MG63 (cell line): ENCODE measurements around the gene GLRX5. TPM values are rescaled to one million over a fixed set of nuclear protein-coding genes. Genes with fewer than 3 reads are reported as not detected.
"Not testable (repeated sequence)": the region's sequence is repeated elsewhere in the genome, so short reads cannot be mapped to it uniquely, and the experiment has no call there.

Experiments
- DNase-seq: peaks from one replicate; pipeline ENCODE4 v3.0.0-alpha.2; 2020
- H3K27me3 ChIP-seq: fragments of 250-450 bp; sonication (Bioruptor Pico); 2 replicates; pipeline ENCODE4 v1.5.1; 2020; ENCODE audit warnings: mild to moderate bottlenecking, moderate library complexity
- H3K36me3 ChIP-seq: fragments of 250-450 bp; sonication (Bioruptor Pico); 2 replicates; pipeline ENCODE4 v1.5.1; 2020; ENCODE audit warnings: mild to moderate bottlenecking, moderate library complexity
- H3K4me3 ChIP-seq: fragments of 250-450 bp; sonication (Bioruptor Pico); 2 replicates; pipeline ENCODE4 v1.5.1; 2020; ENCODE audit warnings: mild to moderate bottlenecking, moderate library complexity
- H3K9me3 ChIP-seq: fragments of 250-450 bp; sonication (Bioruptor Pico); 2 replicates; pipeline ENCODE4 v1.5.1; 2020; ENCODE audit warnings: mild to moderate bottlenecking, moderate library complexity
- total RNA-seq: library from RNA; depleted of rRNA; stranded (reverse); fragments of >200 nt; shearing (Covaris generic); gene quantifications from 2 replicates; pipeline ENCODE4 v1.2.3, GENCODE V29; 2014; ENCODE audit warnings: low replicate concordance

GLRX5 gene
- total RNA-seq, 1 experiment from 2014 or later: 31.5 TPM

GRCh38 chr14:95555053-95555452 lies 20.2 kb downstream of the GLRX5 start:
- Histone ChIP-seq H3K9me3 (no peaks in the 10 kb centered on the region), H3K27me3 (no peaks in the 10 kb centered on the region), H3K36me3 (no peaks in the 10 kb centered on the region), H3K4me3 (no peak overlapping the region)
- no peak for DNase-seq

DNA sequence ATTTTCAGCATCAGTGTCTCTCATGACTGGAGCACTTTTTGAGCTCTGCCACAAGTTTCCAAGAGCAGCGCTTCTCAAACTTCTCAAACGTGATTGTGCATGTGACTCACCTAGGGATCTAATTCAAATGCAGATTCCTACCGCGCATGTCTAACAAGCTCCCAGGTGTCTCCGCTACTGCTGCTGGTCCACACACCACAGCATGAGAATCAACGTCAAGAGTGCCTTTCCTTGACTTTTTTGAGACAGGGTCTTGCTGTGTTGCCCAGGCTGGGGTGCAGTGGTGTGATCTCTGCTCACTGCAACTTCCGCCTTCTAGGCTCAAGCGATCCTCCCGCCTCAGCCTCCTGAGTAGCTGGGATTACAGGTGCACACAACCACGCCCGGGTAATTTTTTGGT lies 22.4 kb downstream of the GLRX5 start:
- Histone ChIP-seq H3K9me3 (no peaks in the 10 kb centered on the region), H3K36me3 (no peaks in the 10 kb centered on the region), H3K27me3 (no peaks in the 10 kb centered on the region), H3K4me3 (no peak overlapping the region)
- DNase-seq: no peak

DNA sequence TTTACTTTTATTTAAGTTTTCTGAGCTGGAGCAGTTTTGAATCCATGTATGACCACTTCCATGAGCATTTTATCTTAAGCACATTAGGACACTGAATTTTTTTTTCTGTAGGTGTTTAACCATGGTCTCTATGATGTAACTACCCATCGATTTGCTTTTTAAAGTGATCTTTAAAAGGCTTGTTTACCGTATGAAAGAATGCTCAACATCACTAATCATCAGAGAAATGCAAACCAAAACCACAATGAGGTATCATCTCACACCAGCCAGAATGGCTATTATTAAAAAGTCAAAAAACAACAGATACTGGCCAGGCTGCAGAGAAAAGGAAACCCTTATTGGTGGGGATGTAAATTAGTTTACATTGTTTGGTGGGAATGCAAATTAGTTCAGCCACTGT lies 23.0 kb downstream of the GLRX5 start:
- Histone ChIP-seq H3K4me3 (no peak overlapping the region), H3K36me3 (no peaks in the 10 kb centered on the region), H3K9me3 (no peaks in the 10 kb centered on the region), H3K27me3 (no peaks in the 10 kb centered on the region)
- DNase-seq: no peak

DNA sequence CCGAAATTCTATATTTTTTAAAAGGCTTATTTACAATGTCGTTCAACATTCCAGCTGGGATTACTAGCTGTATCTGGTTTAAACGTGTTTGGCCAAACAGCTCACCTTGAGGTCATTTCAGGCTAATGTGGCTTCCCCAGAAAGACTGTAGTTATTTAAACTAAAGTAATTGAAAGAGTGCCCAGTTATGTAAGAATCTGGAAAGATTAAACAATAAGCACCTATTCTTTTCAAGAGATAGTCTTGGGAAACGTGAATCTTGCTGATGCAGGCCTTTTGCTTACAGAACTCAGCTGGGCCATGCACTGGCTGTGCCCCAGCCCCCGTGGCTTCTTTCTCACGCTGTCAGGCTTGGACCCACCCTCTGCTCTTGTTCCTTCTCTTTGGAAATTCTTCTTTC lies 24.4 kb downstream of the GLRX5 start:
- H3K27me3 ChIP-seq: no peaks in the 10 kb centered on the region
- H3K4me3 ChIP-seq: no peak overlapping the region
- DNase-seq: no peak
- no peaks in the 10 kb centered on the region for H3K36me3 ChIP-seq
- no peaks in the 10 kb centered on the region for H3K9me3 ChIP-seq

- H3K36me3 ChIP-seq: no peaks in the 10 kb centered on the region
- no peak overlapping the region for H3K4me3 ChIP-seq
- no peaks in the 10 kb centered on the region for H3K27me3 ChIP-seq
- H3K9me3 ChIP-seq: no peaks in the 10 kb centered on the region
- peak; percentile 49 for DNase-seq
Observed at GRCh38 chr14:95561001-95561412, 26.2 kb downstream of the GLRX5 start.

- no peaks in the 10 kb centered on the region for H3K36me3 ChIP-seq
- H3K27me3 ChIP-seq: no peaks in the 10 kb centered on the region
- DNase-seq: no peak
- no peaks in the 10 kb centered on the region for H3K9me3 ChIP-seq
- no peak overlapping the region for H3K4me3 ChIP-seq
Observed at GRCh38 chr14:95562892-95563685, 28.2 kb downstream of the GLRX5 start.

DNA sequence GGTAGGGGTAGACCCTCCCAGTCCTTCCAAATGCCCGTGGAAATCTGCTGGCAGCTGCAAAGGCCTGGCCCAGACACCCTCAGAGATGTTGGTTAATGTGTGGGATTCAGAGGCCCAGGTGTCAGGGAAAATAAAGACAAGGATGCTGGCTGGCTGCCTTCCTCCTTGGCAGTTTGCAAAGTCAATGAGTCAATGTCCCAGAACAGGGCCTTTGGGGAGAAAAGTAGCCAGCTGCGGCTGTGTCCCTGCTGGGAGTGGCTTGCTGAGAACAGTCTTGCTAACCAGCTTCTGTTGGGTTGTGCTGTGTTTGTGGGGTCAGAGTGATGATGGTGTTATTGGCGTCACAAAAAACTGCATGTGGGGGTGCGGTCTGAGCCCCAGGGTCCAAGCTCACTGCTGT lies 29.2 kb downstream of the GLRX5 start:
- no peaks in the 10 kb centered on the region for H3K9me3 ChIP-seq
- H3K4me3 ChIP-seq: no peak overlapping the region
- no peaks in the 10 kb centered on the region for H3K27me3 ChIP-seq

DNA sequence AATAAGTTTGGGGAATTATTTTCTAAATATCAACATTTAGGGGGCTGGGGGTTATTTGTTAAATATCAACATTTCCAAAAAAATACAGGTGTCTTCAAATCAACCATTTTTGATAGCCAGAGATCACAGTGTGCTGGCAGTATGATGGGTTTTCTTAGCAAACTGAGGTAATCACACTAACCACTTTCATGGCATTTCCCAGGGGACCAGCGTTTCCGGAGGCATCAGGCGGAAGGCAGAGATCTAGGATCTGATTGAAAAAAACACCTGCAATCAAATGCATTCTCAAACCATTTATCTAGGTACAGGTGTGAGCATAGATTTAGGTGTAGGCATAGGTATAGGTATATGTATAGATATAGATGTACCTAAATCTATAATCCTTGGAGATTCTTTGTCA lies 34.6 kb downstream of the GLRX5 start:
- Histone ChIP-seq H3K27me3 (no peaks in the 10 kb centered on the region), H3K4me3 (no peak overlapping the region), H3K9me3 (no peaks in the 10 kb centered on the region), H3K36me3 (no peaks in the 10 kb centered on the region)
- no peak for DNase-seq

More for the DNA sequence above, 29.2 kb downstream of the GLRX5 start:
- peak; percentile 76 for DNase-seq
- H3K36me3 ChIP-seq: no peaks in the 10 kb centered on the region

GRCh38 chr14:95573313-95573712 lies 38.5 kb downstream of the GLRX5 start:
- no peak overlapping the region for H3K4me3 ChIP-seq
- no peak for DNase-seq
- H3K27me3 ChIP-seq: no peaks in the 10 kb centered on the region
- no peaks in the 10 kb centered on the region for H3K9me3 ChIP-seq
- no peaks in the 10 kb centered on the region for H3K36me3 ChIP-seq

DNA sequence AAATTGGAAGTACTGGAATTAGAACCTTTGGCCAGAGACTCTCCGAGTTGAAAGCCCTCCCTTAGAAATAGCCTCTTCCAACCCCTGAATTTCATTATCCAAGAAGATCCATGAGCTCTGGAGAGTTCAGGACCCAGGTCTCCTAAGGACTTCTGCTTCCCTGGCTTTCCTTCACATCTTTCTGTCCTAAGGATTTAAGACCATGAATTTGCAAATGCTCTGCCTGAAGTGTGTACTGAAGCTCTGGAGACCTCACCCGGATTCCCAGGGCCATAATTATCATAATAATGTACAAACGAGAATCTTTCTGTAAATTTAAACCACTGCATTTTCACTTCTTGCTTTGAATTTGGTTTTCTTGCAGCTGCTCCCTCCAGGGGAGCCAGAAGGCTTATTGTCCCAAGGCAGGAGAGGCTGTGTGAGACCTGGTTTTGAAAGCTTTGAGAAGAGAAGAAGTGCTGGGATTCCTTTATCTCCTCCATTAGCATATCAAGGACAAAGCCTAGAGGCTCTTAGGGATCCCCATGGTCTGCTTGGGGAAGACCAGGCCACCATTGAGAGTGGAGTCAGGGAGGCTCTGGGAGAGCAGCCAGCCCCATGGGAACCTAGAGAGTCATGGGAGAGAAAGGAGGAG lies 41.1 kb downstream of the GLRX5 start:
- H3K4me3 ChIP-seq: no peak overlapping the region
- no peak for DNase-seq

GRCh38 chr14:95577067-95577800 lies 42.4 kb downstream of the GLRX5 start:
- DNase-seq: no peak
- H3K9me3 ChIP-seq: no peaks in the 10 kb centered on the region
- no peak overlapping the region for H3K4me3 ChIP-seq
- H3K27me3 ChIP-seq: no peaks in the 10 kb centered on the region
- H3K36me3 ChIP-seq: no peaks in the 10 kb centered on the region

More for the DNA sequence above, 41.1 kb downstream of the GLRX5 start:
- H3K27me3 ChIP-seq: no peaks in the 10 kb centered on the region
- no peaks in the 10 kb centered on the region for H3K36me3 ChIP-seq
- H3K9me3 ChIP-seq: no peaks in the 10 kb centered on the region

GRCh38 chr14:95577870-95578269 lies 43.0 kb downstream of the GLRX5 start:
- Histone ChIP-seq H3K36me3 (no peaks in the 10 kb centered on the region), H3K4me3 (no peak overlapping the region), H3K27me3 (no peaks in the 10 kb centered on the region), H3K9me3 (no peaks in the 10 kb centered on the region)
- DNase-seq: no peak

DNA sequence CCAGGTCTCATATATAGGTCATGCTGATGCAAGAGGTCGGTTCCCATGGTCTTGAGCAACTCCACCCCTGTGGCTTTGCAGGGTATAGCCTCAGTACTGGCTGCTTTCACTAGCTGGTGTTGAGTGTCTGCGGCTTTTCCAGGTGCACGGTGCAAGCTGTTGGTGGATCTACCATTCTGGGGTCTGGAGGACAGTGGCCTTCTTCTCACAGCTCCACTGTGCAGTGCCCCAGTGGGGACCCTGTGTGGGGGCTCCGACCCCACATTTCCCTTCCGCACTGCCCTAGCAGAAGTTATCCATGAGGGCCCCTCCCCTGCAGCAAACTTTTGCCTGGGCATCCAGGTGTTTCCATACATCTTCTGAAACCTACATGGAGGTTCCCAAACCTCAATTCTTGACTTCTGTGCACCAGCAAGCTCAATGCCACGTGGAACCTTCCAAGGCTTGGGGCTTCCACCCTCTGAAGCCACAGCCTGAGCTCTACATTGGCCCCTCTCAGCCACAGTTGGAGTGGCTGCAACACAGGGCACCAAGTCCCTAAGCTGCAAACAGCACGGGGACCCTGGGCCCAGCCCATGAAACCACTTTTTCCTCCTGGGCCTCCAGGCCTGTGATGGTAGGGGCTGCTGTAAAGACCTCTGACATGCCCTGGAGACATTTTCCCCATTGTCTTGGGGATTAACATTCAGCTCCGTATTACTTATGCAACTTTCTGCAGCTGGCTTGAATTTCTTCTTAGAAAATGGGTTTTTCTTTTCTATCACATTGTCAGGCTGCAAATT lies 49.2 kb downstream of the GLRX5 start:
- not testable (repeated sequence) for H3K36me3 ChIP-seq, DNase-seq, H3K9me3 ChIP-seq, H3K27me3 ChIP-seq, H3K4me3 ChIP-seq

DNA sequence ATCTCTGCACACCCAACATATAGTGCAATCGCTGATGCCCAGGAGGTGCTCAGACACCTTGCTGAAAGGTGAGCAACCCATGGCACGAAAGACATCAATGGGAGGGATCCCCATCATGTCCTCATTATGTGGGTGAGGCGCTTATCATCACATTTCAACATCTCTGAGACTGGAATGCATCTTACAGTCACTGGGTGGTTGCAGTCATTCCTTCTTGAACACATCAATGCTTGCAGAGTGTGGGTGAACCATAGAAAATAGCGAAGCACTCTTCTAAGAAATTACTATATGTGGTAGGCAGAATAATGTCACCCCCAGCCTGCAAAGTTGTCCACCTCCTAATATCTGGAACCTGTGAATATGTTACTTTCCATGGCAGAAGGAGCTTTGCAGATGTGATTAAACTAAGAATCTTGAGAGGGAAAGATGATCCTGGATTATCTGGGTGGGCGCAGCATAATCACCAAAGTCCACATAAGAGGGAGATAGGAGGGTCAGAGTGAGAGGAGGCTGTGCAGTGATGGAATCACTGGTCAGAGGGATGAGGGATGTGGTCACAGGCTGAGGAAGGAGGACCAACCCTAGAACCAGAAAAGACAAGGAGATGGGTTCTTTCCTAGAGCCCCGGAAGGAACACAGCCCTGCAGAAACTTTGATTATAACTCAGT lies 51.2 kb downstream of the GLRX5 start:
- no peak for DNase-seq
- Histone ChIP-seq H3K27me3 (no peaks in the 10 kb centered on the region), H3K4me3 (no peak overlapping the region), H3K36me3 (no peaks in the 10 kb centered on the region), H3K9me3 (no peaks in the 10 kb centered on the region)

DNA sequence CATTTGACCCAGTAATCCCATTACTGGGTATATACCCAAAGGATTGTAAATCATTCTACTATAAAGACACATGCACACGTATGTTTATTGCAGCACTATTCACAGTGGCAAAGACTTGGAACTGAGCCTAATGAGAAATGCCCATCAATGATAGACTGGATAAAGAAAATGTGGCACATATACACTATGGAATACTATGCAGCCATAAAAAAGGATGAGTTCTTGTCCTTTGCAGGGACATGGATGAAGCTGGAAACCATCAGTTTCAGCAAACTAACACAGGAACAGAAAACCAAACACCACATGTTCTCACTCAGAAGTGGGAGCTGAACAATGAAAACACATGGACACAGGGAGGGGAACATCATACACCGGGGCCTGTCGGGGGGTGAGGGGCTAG lies 56.3 kb downstream of the GLRX5 start:
- H3K36me3 ChIP-seq, H3K9me3 ChIP-seq, DNase-seq, H3K4me3 ChIP-seq, H3K27me3 ChIP-seq: not testable (repeated sequence)
